Stimulated activated naive CD8-positive, alpha-beta T cell treated with anti-CD3 and anti-CD28 coated beads, Interleukin-15, Interleukin-2, amounts not matched to agents 100 ng/mL and 50 ng/mL, for 24 hours (primary cell): ENCODE data around the gene SRGAP2.
A peak's percentile ranks its signal among the peaks of the same experiment; 100 is the strongest.
"Not testable (repeated sequence)": the region's sequence is repeated elsewhere in the genome, so short reads cannot be mapped to it uniquely, and the experiment has no call there.

Experiments
- H3K27ac Mint-ChIP-seq: one replicate; pipeline ENCODE4 v1.8.0; 2021; ENCODE audit warnings: mild to moderate bottlenecking, mixed read lengths
- H3K27me3 Mint-ChIP-seq: one replicate; pipeline ENCODE4 v1.8.0; 2021; ENCODE audit warnings: mixed read lengths
- H3K36me3 Mint-ChIP-seq: one replicate; pipeline ENCODE4 v1.8.0; 2021; ENCODE audit warnings: low read depth, mixed read lengths
- H3K4me1 Mint-ChIP-seq: one replicate; pipeline ENCODE4 v1.8.0; 2021; ENCODE audit warnings: low read depth, mixed read lengths
- H3K4me3 Mint-ChIP-seq: one replicate; pipeline ENCODE4 v1.8.0; 2021; ENCODE audit warnings: mild to moderate bottlenecking, mixed read lengths
- H3K9me3 Mint-ChIP-seq: one replicate; pipeline ENCODE4 v1.8.0; 2021; ENCODE audit warnings: mixed read lengths

SRGAP2 gene

GRCh38 chr1:206195182-206195581 lies 8.2 kb upstream of the SRGAP2 start:
- not testable (repeated sequence) for H3K9me3 Mint-ChIP-seq, H3K36me3 Mint-ChIP-seq, H3K4me1 Mint-ChIP-seq, H3K27ac Mint-ChIP-seq, H3K4me3 Mint-ChIP-seq, H3K27me3 Mint-ChIP-seq

- H3K36me3 Mint-ChIP-seq, H3K27me3 Mint-ChIP-seq, H3K27ac Mint-ChIP-seq, H3K4me1 Mint-ChIP-seq, H3K9me3 Mint-ChIP-seq, H3K4me3 Mint-ChIP-seq: not testable (repeated sequence)
Measured at GRCh38 chr1:206196748-206197424, 6.5 kb upstream of the SRGAP2 start.

- Mint-ChIP-seq H3K4me3 (peak within 1 kb of the TSS; percentile 79), H3K27ac (peak within 1 kb of the TSS; percentile 83)
- H3K9me3 Mint-ChIP-seq, H3K4me1 Mint-ChIP-seq, H3K27me3 Mint-ChIP-seq, H3K36me3 Mint-ChIP-seq: not testable (repeated sequence)
Measured at GRCh38 chr1:206202789-206203363, 465 bp upstream of the SRGAP2 start, which contains the start of gene FAM72A. Gene FAM72A (minus strand): TSS chr1:206202839. CDS start chr1:206202025, 814 bp downstream.

- H3K36me3 Mint-ChIP-seq, H3K27me3 Mint-ChIP-seq, H3K9me3 Mint-ChIP-seq, H3K4me1 Mint-ChIP-seq, H3K27ac Mint-ChIP-seq: not testable (repeated sequence)
- H3K4me3 Mint-ChIP-seq: peak overlapping the region; percentile 72
Measured at GRCh38 chr1:206204159-206204511, 794 bp downstream of the SRGAP2 start.

DNA sequence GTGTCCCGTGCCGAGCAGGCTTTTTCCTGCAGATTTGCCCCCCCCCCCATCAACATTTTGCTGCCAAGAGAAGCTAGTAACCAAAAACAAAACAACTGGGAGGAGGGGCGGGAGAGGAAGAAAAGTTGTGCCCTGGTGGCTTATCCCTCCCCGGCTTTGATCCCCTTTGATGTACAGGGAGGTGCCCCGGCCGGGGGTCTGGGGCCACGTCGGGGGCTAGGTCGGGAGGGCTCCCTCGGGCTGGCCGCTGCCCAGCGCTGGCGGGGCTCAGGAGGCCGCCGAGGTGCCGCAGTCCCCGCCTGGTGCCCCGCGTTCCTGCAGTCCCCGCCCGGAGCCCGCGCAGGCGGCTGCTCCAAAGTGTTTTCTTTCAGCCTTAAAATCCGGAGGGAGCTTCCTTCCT lies 1.5 kb downstream of the SRGAP2 start:
- H3K36me3 Mint-ChIP-seq, H3K4me1 Mint-ChIP-seq, H3K9me3 Mint-ChIP-seq, H3K27ac Mint-ChIP-seq, H3K27me3 Mint-ChIP-seq: not testable (repeated sequence)
- peak overlapping the region; percentile 83 for H3K4me3 Mint-ChIP-seq

DNA sequence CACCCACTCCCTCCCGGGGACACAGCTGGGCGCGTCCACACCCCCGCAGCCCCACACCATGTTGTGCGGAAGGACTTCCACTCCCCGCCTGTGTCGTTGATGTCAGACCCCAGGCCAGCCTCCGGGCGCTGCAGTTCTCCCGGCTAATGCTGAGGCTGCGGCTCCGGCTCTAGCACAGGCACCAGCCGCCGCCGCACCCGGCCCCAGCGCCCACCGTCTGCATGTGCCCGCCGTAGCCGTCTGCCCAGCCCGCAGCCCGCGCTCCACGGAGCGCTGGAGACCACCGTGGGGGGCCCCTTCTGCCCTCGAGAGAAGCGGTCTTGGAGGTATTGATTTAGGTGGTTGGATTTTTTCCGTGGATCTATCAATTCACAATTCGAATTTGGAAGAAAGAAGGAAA lies 2.2 kb downstream of the SRGAP2 start:
- not testable (repeated sequence) for H3K9me3 Mint-ChIP-seq, H3K27me3 Mint-ChIP-seq, H3K4me3 Mint-ChIP-seq

GRCh38 chr1:206210802-206211201 lies 7.5 kb downstream of the SRGAP2 start:
- H3K27ac Mint-ChIP-seq, H3K4me3 Mint-ChIP-seq, H3K36me3 Mint-ChIP-seq, H3K4me1 Mint-ChIP-seq, H3K27me3 Mint-ChIP-seq, H3K9me3 Mint-ChIP-seq: not testable (repeated sequence)

More for the DNA sequence above, 2.2 kb downstream of the SRGAP2 start:
- H3K27ac Mint-ChIP-seq, H3K4me1 Mint-ChIP-seq, H3K36me3 Mint-ChIP-seq: not testable (repeated sequence)

DNA sequence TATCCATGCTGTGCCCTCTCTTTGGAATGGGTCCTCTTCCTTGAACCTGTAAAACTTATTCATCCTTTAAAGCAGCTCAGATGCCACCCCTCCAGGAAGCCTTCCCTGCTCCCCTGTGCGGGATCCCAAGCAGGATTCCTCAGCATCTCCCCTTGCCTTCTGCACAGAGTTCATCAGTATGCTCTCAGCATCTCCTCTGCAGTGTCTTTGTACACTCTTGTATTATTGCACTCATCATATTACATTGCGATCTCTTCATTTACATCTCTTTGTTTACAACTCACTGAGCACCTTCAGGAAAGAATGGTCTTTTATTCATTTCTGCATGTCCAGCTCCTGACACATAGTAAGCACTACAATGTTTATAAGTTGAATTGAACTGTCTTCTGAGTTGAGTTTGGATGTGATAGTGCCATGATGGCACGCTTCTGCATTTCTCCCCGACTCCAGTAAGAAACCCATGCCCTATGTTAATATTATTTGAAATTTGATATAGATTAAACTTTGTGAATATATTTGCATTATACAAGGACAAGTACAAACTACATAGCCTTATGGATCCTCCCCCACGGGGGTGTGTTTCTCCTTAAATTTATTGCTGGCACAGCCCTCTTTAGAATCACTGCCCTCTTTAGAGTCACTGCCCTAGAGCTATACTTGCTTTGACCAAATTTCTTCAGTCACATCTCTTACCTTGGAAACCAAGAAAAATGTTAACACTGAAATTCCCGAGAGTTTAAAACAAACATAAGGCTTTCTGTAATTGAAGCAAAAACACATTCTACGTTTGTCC lies 12.5 kb downstream of the SRGAP2 start:
- not testable (repeated sequence) for H3K27me3 Mint-ChIP-seq, H3K4me3 Mint-ChIP-seq, H3K27ac Mint-ChIP-seq, H3K36me3 Mint-ChIP-seq, H3K9me3 Mint-ChIP-seq, H3K4me1 Mint-ChIP-seq

- H3K27me3 Mint-ChIP-seq, H3K4me3 Mint-ChIP-seq, H3K36me3 Mint-ChIP-seq, H3K9me3 Mint-ChIP-seq, H3K4me1 Mint-ChIP-seq, H3K27ac Mint-ChIP-seq: not testable (repeated sequence)
Measured at GRCh38 chr1:206218285-206218684, 14.9 kb downstream of the SRGAP2 start.

GRCh38 chr1:206218765-206219164 lies 15.4 kb downstream of the SRGAP2 start:
- H3K4me3 Mint-ChIP-seq, H3K4me1 Mint-ChIP-seq, H3K27ac Mint-ChIP-seq, H3K9me3 Mint-ChIP-seq, H3K27me3 Mint-ChIP-seq, H3K36me3 Mint-ChIP-seq: not testable (repeated sequence)

- not testable (repeated sequence) for H3K36me3 Mint-ChIP-seq, H3K27ac Mint-ChIP-seq, H3K4me3 Mint-ChIP-seq, H3K4me1 Mint-ChIP-seq, H3K27me3 Mint-ChIP-seq, H3K9me3 Mint-ChIP-seq
Measured at GRCh38 chr1:206219514-206220331, 16.4 kb downstream of the SRGAP2 start.

- H3K36me3 Mint-ChIP-seq, H3K27me3 Mint-ChIP-seq, H3K4me1 Mint-ChIP-seq, H3K9me3 Mint-ChIP-seq, H3K27ac Mint-ChIP-seq, H3K4me3 Mint-ChIP-seq: not testable (repeated sequence)
Measured at GRCh38 chr1:206220332-206221000, 17.1 kb downstream of the SRGAP2 start.

DNA sequence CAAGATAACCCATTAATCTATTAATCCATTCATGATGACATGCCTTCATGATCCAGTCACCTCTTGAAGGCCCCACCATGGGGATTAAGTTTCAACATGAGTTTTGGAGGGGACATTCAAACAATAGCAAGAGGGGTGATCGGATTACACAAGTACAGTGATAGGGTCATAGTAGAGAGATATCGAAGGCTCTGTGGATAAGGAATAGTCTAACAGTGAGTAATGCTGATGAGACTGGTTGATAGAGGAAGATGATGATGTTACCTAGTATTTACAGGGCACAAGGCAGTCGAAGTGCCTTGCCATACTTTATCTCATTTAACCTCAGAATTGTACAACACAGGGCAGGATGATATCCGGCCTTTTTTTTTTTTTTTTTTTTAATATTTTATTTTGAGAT lies 18.2 kb downstream of the SRGAP2 start:
- H3K4me1 Mint-ChIP-seq, H3K27ac Mint-ChIP-seq, H3K36me3 Mint-ChIP-seq, H3K9me3 Mint-ChIP-seq, H3K27me3 Mint-ChIP-seq, H3K4me3 Mint-ChIP-seq: not testable (repeated sequence)

DNA sequence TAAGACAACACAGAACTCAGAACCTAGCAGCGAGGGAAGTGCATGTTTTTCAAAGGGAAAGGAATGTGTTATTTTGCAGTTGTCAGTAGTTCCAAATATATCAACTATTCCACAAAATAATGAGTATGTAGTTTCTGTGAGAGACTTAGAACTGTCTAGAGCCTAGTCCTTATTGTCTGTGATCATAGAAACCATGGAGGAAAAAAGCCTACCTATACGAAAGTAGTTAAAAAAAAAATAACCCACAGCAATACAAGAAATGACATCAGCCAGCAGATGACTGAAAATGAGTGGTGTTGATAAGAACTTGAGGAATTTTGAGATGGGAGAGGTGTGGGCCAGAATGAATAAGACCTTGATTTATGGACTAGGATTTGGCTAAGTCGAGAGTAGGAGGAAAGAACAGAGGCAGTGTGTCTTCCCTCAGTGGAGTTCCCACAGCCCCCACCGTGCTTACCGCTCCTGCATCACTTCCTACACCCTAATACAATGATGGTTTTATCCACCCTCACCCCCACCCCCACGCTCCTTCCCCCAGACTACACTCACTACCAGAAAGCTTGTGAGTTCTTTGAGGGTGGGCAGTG lies 20.9 kb downstream of the SRGAP2 start:
- H3K4me1 Mint-ChIP-seq, H3K27ac Mint-ChIP-seq, H3K4me3 Mint-ChIP-seq: not testable (repeated sequence)

DNA sequence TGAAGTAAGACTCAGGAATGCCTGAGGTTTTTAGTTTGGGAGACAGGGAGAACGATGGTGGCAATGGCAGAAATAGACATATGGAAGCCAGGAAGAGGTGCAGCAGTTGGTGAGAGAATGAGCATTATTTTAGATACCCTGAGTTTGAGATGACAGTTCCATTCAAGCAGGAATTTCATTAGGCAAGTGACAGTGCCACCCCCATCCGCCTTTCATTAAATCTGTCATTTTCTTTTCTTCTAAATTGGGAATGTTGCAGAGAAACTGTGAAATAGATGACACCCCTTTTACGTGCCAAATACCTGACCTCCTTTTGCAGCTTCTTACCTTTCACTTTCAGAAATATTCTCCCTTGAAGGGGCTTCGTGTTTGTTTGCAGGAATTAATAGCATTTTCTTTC lies 22.0 kb downstream of the SRGAP2 start:
- not testable (repeated sequence) for H3K4me1 Mint-ChIP-seq, H3K27ac Mint-ChIP-seq

More for the DNA sequence above, 20.9 kb downstream of the SRGAP2 start:
- H3K36me3 Mint-ChIP-seq, H3K27me3 Mint-ChIP-seq, H3K9me3 Mint-ChIP-seq: not testable (repeated sequence)

More for the DNA sequence above, 22.0 kb downstream of the SRGAP2 start:
- H3K36me3 Mint-ChIP-seq, H3K9me3 Mint-ChIP-seq, H3K27me3 Mint-ChIP-seq, H3K4me3 Mint-ChIP-seq: not testable (repeated sequence)
